Endometrial microvascular endothelial cells (primary cell): Measurements from ENCODE around the gene AFF3. TPM values are rescaled to one million over a fixed set of nuclear protein-coding genes. Genes with fewer than 3 reads are reported as not detected.
"Not testable (repeated sequence)": the region's sequence is repeated elsewhere in the genome, so short reads cannot be mapped to it uniquely, and the experiment has no call there.

Experiments
- in situ Hi-C: cut with HindIII; loops from 2 replicates; pipeline ENCODE4 v1.10.0; 2017; ENCODE audit warnings: low sequenced_read_pairs, low pct_unique_long_range_greater_than_20kb; ENCODE audit errors: inconsistent ontology term
- total RNA-seq: library from RNA; depleted of rRNA; stranded (reverse); fragments of >200 nt; gene quantifications from one replicate; pipeline ENCODE4 v1.2.3, GENCODE V29; 2015; ENCODE audit errors: inconsistent ontology term

The AFF3 gene
- total RNA-seq, 1 donor from 2014 or later, result 19.5 TPM

- in situ Hi-C loops, result no loop called here
Measured at GRCh38 chr2:100160396-100160795, 18.0 kb upstream of the AFF3 start.

- in situ Hi-C loops, result not testable (repeated sequence)
Measured at GRCh38 chr2:100151832-100152231, 9.4 kb upstream of the AFF3 start.

GRCh38 chr2:100151310-100151709 lies 8.9 kb upstream of the AFF3 start:
- in situ Hi-C loops, result no loop called here

- in situ Hi-C loops, result no loop called here
Measured at GRCh38 chr2:100148883-100149282, 6.5 kb upstream of the AFF3 start.

GRCh38 chr2:100146657-100146960 lies 4.2 kb upstream of the AFF3 start:
- in situ Hi-C loops, result no loop called here

- in situ Hi-C loops, result no loop called here
Measured at GRCh38 chr2:100145893-100146656, 3.7 kb upstream of the AFF3 start.

- in situ Hi-C loops, result no loop called here
Measured at GRCh38 chr2:100143286-100143685, 896 bp upstream of the AFF3 start.

- in situ Hi-C loops, result no loop called here
Measured at GRCh38 chr2:100141906-100142305, 484 bp downstream of the AFF3 start.

- in situ Hi-C loops, result no loop called here
Measured at GRCh38 chr2:100140582-100140981, 1.8 kb downstream of the AFF3 start.

- in situ Hi-C loops, result no loop called here
Measured at GRCh38 chr2:100137866-100138570, 4.4 kb downstream of the AFF3 start.

- in situ Hi-C loops, result no loop called here
Measured at GRCh38 chr2:100137318-100137717, 5.1 kb downstream of the AFF3 start.

GRCh38 chr2:100136310-100136709 lies 6.1 kb downstream of the AFF3 start:
- in situ Hi-C loops, result no loop called here

- in situ Hi-C loops, result no loop called here
Measured at GRCh38 chr2:100135415-100135814, 7.0 kb downstream of the AFF3 start.

GRCh38 chr2:100130595-100131391 lies 11.6 kb downstream of the AFF3 start:
- in situ Hi-C loops, result no loop called here

GRCh38 chr2:100126897-100127401 lies 15.4 kb downstream of the AFF3 start:
- in situ Hi-C loops, result no loop called here

GRCh38 chr2:100126201-100126600 lies 16.2 kb downstream of the AFF3 start:
- in situ Hi-C loops, result no loop called here

- in situ Hi-C loops, result no loop called here
Measured at GRCh38 chr2:100125626-100126025, 16.8 kb downstream of the AFF3 start.

- in situ Hi-C loops, result no loop called here
Measured at GRCh38 chr2:100124761-100125160, 17.6 kb downstream of the AFF3 start.

- in situ Hi-C loops, result no loop called here
Measured at GRCh38 chr2:100121124-100121718, 21.2 kb downstream of the AFF3 start.
